HG03439 (cell line): ENCODE data around the gene ABTB2.
"Not testable (repeated sequence)": the region's sequence is repeated elsewhere in the genome, so short reads cannot be mapped to it uniquely, and the experiment has no call there.

ENCODE experiments used
- ATAC-seq: cut with Tn5 transposase; IDR thresholded peaks from one replicate; pipeline ENCODE4 v1.9.1; 2021; ENCODE audit warnings: mild to moderate bottlenecking, moderate library complexity; ENCODE audit not compliant: unreplicated experiment

Gene ABTB2

GRCh38 chr11:34218756-34219155, 139.1 kb downstream of the ABTB2 start:
- ATAC-seq, result not testable (repeated sequence)

GRCh38 chr11:34218067-34218466, 139.7 kb downstream of the ABTB2 start:
- ATAC-seq, result no peak

GRCh38 chr11:34216706-34217105, 141.1 kb downstream of the ABTB2 start:
- ATAC-seq, result no peak

- ATAC-seq, result no peak
Measured at GRCh38 chr11:34215806-34216453, 141.9 kb downstream of the ABTB2 start.

- ATAC-seq, result no peak
Measured at GRCh38 chr11:34214961-34215805, 142.6 kb downstream of the ABTB2 start.

- ATAC-seq, result no peak
Measured at GRCh38 chr11:34213366-34213765, 144.4 kb downstream of the ABTB2 start.

- no peak for ATAC-seq
Measured at GRCh38 chr11:34212566-34212965, 145.2 kb downstream of the ABTB2 start.

GRCh38 chr11:34209809-34210208, 148.0 kb downstream of the ABTB2 start:
- ATAC-seq, result no peak

- no peak for ATAC-seq
Measured at GRCh38 chr11:34208266-34209135, 149.3 kb downstream of the ABTB2 start.

- ATAC-seq, result no peak
Measured at GRCh38 chr11:34207487-34208180, 150.2 kb downstream of the ABTB2 start.

GRCh38 chr11:34206407-34207300, 151.2 kb downstream of the ABTB2 start:
- ATAC-seq, result no peak

GRCh38 chr11:34205326-34206035, 152.3 kb downstream of the ABTB2 start:
- no peak for ATAC-seq

GRCh38 chr11:34204396-34205279, 153.2 kb downstream of the ABTB2 start:
- ATAC-seq, result no peak

GRCh38 chr11:34203377-34203871, 154.4 kb downstream of the ABTB2 start:
- ATAC-seq, result no peak

- no peak for ATAC-seq
Measured at GRCh38 chr11:34201129-34201528, 156.7 kb downstream of the ABTB2 start.

GRCh38 chr11:34199525-34199924, 158.3 kb downstream of the ABTB2 start:
- no peak for ATAC-seq

- no peak for ATAC-seq
Measured at GRCh38 chr11:34198523-34198922, 159.3 kb downstream of the ABTB2 start.

- no peak for ATAC-seq
Measured at GRCh38 chr11:34197256-34197655, 160.6 kb downstream of the ABTB2 start.
